DND-41 (cell line): ENCODE results near the gene OR11A1.

Source experiments
- EZH2 ChIP-seq: IDR thresholded peaks from 3 replicates; pipeline ENCODE4 v1.6.1; 2012; ENCODE audit warnings: borderline replicate concordance, low read depth, mild to moderate bottlenecking, moderate library complexity, low read length, inconsistent platforms; ENCODE audit not compliant: severe bottlenecking
- TF ChIP-seq, protein P1 (sequence below): IDR thresholded peaks from 2 replicates; pipeline ENCODE4 v1.5.1; 2012; ENCODE audit warnings: borderline replicate concordance, low read length, moderate library complexity, mild to moderate bottlenecking; ENCODE audit not compliant: poor library complexity, severe bottlenecking; ENCODE audit errors: extremely low read depth

GRCh38 chr6:29505808-29506207 lies 48.9 kb upstream of the OR11A1 start:
- no peak for TF ChIP-seq EZH2
- TF ChIP-seq, protein P1, sequence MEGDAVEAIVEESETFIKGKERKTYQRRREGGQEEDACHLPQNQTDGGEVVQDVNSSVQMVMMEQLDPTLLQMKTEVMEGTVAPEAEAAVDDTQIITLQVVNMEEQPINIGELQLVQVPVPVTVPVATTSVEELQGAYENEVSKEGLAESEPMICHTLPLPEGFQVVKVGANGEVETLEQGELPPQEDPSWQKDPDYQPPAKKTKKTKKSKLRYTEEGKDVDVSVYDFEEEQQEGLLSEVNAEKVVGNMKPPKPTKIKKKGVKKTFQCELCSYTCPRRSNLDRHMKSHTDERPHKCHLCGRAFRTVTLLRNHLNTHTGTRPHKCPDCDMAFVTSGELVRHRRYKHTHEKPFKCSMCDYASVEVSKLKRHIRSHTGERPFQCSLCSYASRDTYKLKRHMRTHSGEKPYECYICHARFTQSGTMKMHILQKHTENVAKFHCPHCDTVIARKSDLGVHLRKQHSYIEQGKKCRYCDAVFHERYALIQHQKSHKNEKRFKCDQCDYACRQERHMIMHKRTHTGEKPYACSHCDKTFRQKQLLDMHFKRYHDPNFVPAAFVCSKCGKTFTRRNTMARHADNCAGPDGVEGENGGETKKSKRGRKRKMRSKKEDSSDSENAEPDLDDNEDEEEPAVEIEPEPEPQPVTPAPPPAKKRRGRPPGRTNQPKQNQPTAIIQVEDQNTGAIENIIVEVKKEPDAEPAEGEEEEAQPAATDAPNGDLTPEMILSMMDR, result no peak
